HCT116 (cell line): ENCODE results near the gene DIAPH3. TPM values are rescaled to one million over a fixed set of nuclear protein-coding genes. Genes with fewer than 3 reads are reported as not detected.

Experiments
- ATAC-seq: fragments of 200-7000 bp; cut with Tn5 transposase; 2 replicates; pipeline ENCODE4 v1.9.1; 2020; ENCODE audit warnings: mild to moderate bottlenecking, moderate library complexity
- BruUV-seq: library from RNA; stranded (reverse); fragments of 400-500 nt; replicated peaks from 2 replicates; lab custom pipeline; 2021; lab: Mats Ljungman, UMichigan
- CTCF ChIA-PET: fragments of 300-600 bp; sonication (Branson Sonifier 250); formaldehyde crosslinking; loops from one replicate; lab custom pipeline; 2021; ENCODE audit warnings: antibody characterized with exemption; lab: Charles Lee
- POLR2A ChIA-PET: fragments of 300-600, 350-600 bp; sonication (Branson Sonifier 250); formaldehyde crosslinking; loops from one replicate; lab custom pipeline; 2021; ENCODE audit warnings: antibody characterized with exemption; lab: Charles Lee
- RAD21 ChIA-PET, 2 experiments: fragments of 300-600 bp; sonication (Branson Sonifier 250); formaldehyde crosslinking; loops; one replicate each; lab custom pipeline; 2023; ENCODE audit warnings: low total read pairs in 2 of 2; ENCODE audit not compliant: uncharacterized antibody in 2 of 2, unreplicated experiment in 2 of 2, low non-redundant PET in 1 of 2; lab: Charles Lee
- DNase-seq: peaks from one replicate; pipeline ENCODE4 v3.0.0-alpha.2; 2010; ENCODE audit warnings: low read depth, low spot score
- H2AFZ ChIP-seq: fragments of 200-600 bp; shearing (Covaris generic), sonication (generic); 2 replicates; pipeline ENCODE4 v1.6.1; 2017; ENCODE audit warnings: low read depth, mixed run types, mixed read lengths, antibody characterized with exemption, low read length; ENCODE audit not compliant: poor library complexity, severe bottlenecking
- H3K27ac ChIP-seq: 2 replicates; pipeline ENCODE4 v1.5.1; 2012; ENCODE audit warnings: low read depth, low read length
- H3K27me3 ChIP-seq: fragments of 200-600 bp; sonication (generic); 2 replicates; pipeline ENCODE4 v1.6.1; 2016; ENCODE audit warnings: mixed run types, low read length, mixed read lengths; ENCODE audit not compliant: insufficient read depth
- H3K36me3 ChIP-seq, 2 experiments: fragments of 200-500 bp in 1 of 2; fragments of 200-600 bp in 1 of 2; sonication (Bioruptor generic) in 1 of 2; sonication (generic) in 1 of 2; 2 replicates each; pipeline versions ENCODE4 v1.5.1 to v1.6.1; 2014 to 2016; ENCODE audit warnings: low read length in 2 of 2, inconsistent platforms in 1 of 2, mixed read lengths in 1 of 2, mixed run types in 1 of 2; ENCODE audit not compliant: insufficient read depth in 2 of 2, control insufficient read depth in 1 of 2
- H3K4me1 ChIP-seq, 2 experiments: fragments of 200-600 bp in 1 of 2; sonication (generic) in 1 of 2; 2 replicates each; pipeline versions ENCODE4 v1.5.1 to v1.6.1; 2012 to 2017; ENCODE audit warnings: low read length in 2 of 2, inconsistent platforms in 1 of 2, mild to moderate bottlenecking in 1 of 2, mixed read lengths in 1 of 2, mixed run types in 1 of 2, moderate library complexity in 1 of 2; ENCODE audit not compliant: insufficient read depth in 2 of 2, control insufficient read depth in 1 of 2
- H3K4me2 ChIP-seq: fragments of 200-600 bp; sonication (generic); 2 replicates; pipeline ENCODE4 v1.6.1; 2017; ENCODE audit warnings: mixed run types, low read length, mixed read lengths
- H3K4me3 ChIP-seq, 2 experiments: fragments of 200-600 bp in 1 of 2; sonication (generic) in 1 of 2; replicated peaks in 1 of 2; 2 replicates each; pipeline ENCODE4 v1.5.1; 2011 to 2016; ENCODE audit warnings: low read length in 2 of 2, control low read depth in 1 of 2, low read depth in 1 of 2, mild to moderate bottlenecking in 1 of 2, mixed read lengths in 1 of 2, mixed run types in 1 of 2
- H3K79me2 ChIP-seq: fragments of 200-600 bp; sonication (generic); 2 replicates; pipeline ENCODE4 v1.6.1; 2017; ENCODE audit warnings: mild to moderate bottlenecking, mixed run types, low read length, moderate library complexity, mixed read lengths; ENCODE audit not compliant: insufficient read depth
- H3K9ac ChIP-seq: fragments of 200-600 bp; sonication (generic); 2 replicates; pipeline ENCODE4 v1.6.1; 2016; ENCODE audit warnings: low read length, mixed read lengths
- H3K9me2 ChIP-seq: fragments of 200-600 bp; sonication (generic), shearing (Covaris generic); 2 replicates; pipeline ENCODE4 v1.6.1; 2017; ENCODE audit warnings: mixed run types, mild to moderate bottlenecking, moderate library complexity; ENCODE audit not compliant: insufficient read depth
- H3K9me3 ChIP-seq, 2 experiments: fragments of 200-500 bp in 1 of 2; fragments of 200-600 bp in 1 of 2; sonication (Bioruptor generic) in 1 of 2; sonication (generic) in 1 of 2; 2 replicates each; pipeline ENCODE4 v1.6.1; 2014 to 2017; ENCODE audit warnings: low read length in 2 of 2, mixed read lengths in 2 of 2, inconsistent platforms in 1 of 2, low read depth in 1 of 2, mild to moderate bottlenecking in 1 of 2, mixed run types in 1 of 2, moderate library complexity in 1 of 2; ENCODE audit not compliant: control insufficient read depth in 1 of 2, insufficient read depth in 1 of 2
- H4K20me1 ChIP-seq: fragments of 200-600 bp; sonication (generic), shearing (Covaris generic); 2 replicates; pipeline ENCODE4 v1.6.1; 2017; ENCODE audit warnings: mixed run types, mild to moderate bottlenecking, moderate library complexity; ENCODE audit not compliant: insufficient read depth
- CEBPB ChIP-seq: IDR thresholded peaks from 2 replicates; pipeline ENCODE4 v1.6.1; 2012; ENCODE audit warnings: low read depth
- CTCF ChIP-seq, 3 experiments: fragments of 200-600 bp in 1 of 3; sonication (generic) in 1 of 3; IDR thresholded peaks in 2 of 3; conservative IDR thresholded peaks in 1 of 3; 2 replicates each; pipeline ENCODE4 v1.5.1; 2012 to 2017; ENCODE audit warnings: low read depth in 2 of 3, low read length in 2 of 3, antibody characterized with exemption in 1 of 3, borderline replicate concordance in 1 of 3, control low read depth in 1 of 3, mild to moderate bottlenecking in 1 of 3, mixed read lengths in 1 of 3, mixed run types in 1 of 3, moderate library complexity in 1 of 3; ENCODE audit not compliant: insufficient read depth in 1 of 3
- EGR1 ChIP-seq: IDR thresholded peaks from 2 replicates; pipeline ENCODE4 v1.6.1; 2012; ENCODE audit warnings: low read depth
- ELF1 ChIP-seq: IDR thresholded peaks from 2 replicates; pipeline ENCODE4 v1.6.1; 2012; ENCODE audit warnings: low read depth, borderline replicate concordance
- JUND ChIP-seq: IDR thresholded peaks from 2 replicates; pipeline ENCODE4 v1.6.1; 2012
- MAX ChIP-seq: IDR thresholded peaks from 2 replicates; pipeline ENCODE4 v1.6.1; 2012
- POLR2A ChIP-seq: IDR thresholded peaks from 2 replicates; pipeline ENCODE4 v1.7.0; 2011; ENCODE audit warnings: borderline replicate concordance; ENCODE audit not compliant: insufficient read depth, insufficient read length; ENCODE audit errors: extremely low read depth
- RAD21 ChIP-seq: IDR thresholded peaks from 2 replicates; pipeline ENCODE4 v1.6.1; 2012; ENCODE audit warnings: low read depth, mild to moderate bottlenecking
- ZBTB33 ChIP-seq: IDR thresholded peaks from 2 replicates; pipeline ENCODE4 v1.6.1; 2011; ENCODE audit warnings: mild to moderate bottlenecking, low read length, moderate library complexity; ENCODE audit not compliant: insufficient replicate concordance; ENCODE audit errors: extremely low read depth
- ZFX ChIP-seq: fragments of 450-650 bp; IDR thresholded peaks from 2 replicates; pipeline ENCODE4 v1.6.1; 2017
- ZNF274 ChIP-seq: fragments of 200-500 bp; sonication (Bioruptor generic); IDR thresholded peaks from 2 replicates; pipeline ENCODE4 v1.6.1; 2014; ENCODE audit warnings: mild to moderate bottlenecking, low read depth, low read length, inconsistent platforms
- intact Hi-C: fragments of 100-400 bp; cut with micrococcal nuclease; formaldehyde crosslinking; loops from 2 replicates; pipeline ENCODE4 v1.10.0; 2022
- total RNA-seq: library from RNA; stranded (reverse); gene quantifications from one replicate; pipeline ENCODE4 v1.2.1, GENCODE V29; 2021; ENCODE audit not compliant: unreplicated experiment

The DIAPH3 gene
- total RNA-seq, 1 experiment from 2014 or later, result 22.8 TPM

GRCh38 chr13:59651479-59651878 is 512.2 kb downstream of the DIAPH3 start:
- Histone ChIP-seq H3K27me3 (peaks cover 24% of the 10 kb centered on the region), H3K27ac (no peak overlapping the region), H3K9ac (no peak overlapping the region), H4K20me1 (no peaks in the 10 kb centered on the region), H3K36me3 (no peaks in the 10 kb centered on the region), H3K9me2 (no peaks in the 10 kb centered on the region), H3K9me3 (no peaks in the 10 kb centered on the region), H3K4me3 (no peak overlapping the region), H2AFZ (no peak overlapping the region), H3K4me2 (no peak overlapping the region), H3K79me2 (no peaks in the 10 kb centered on the region), H3K4me1 (no peaks in the 10 kb centered on the region)
- DNase-seq (no peak), ATAC-seq (no peak)
- TF ChIP-seq POLR2A, result no peak
- TF ChIP-seq ZFX, result no peak
- no peak for TF ChIP-seq ZBTB33
- no peak for TF ChIP-seq ELF1
- TF ChIP-seq CEBPB, result no peak
- no peak for TF ChIP-seq RAD21
- TF ChIP-seq EGR1, result no peak
- ChIA-PET RAD21 (no interaction called here), CTCF (no interaction called here), POLR2A (no interaction called here)
- BruUV-seq, result no TSS peak
- intact Hi-C loops, result no loop called here

GRCh38 chr13:59643906-59644626 is 519.7 kb downstream of the DIAPH3 start:
- H2AFZ ChIP-seq, result no peak overlapping the region
- intact Hi-C loops, result no loop called here
- no peak overlapping the region for H3K27ac ChIP-seq
- no peak overlapping the region for H3K4me2 ChIP-seq
- ChIA-PET CTCF (no interaction called here), POLR2A (no interaction called here), RAD21 (no interaction called here)
- no peak overlapping the region for H3K9ac ChIP-seq
- 0 out of 4 replicates have a peak, but pooled peaks cover 0 to 4% of the 10 kb centered on the region in 2 experiments for H3K4me1 ChIP-seq
- no peaks in the 10 kb centered on the region for H3K9me3 ChIP-seq
- no peak overlapping the region for H3K4me3 ChIP-seq
- no TSS peak for BruUV-seq
- H3K27me3 ChIP-seq, result peaks cover 28% of the 10 kb centered on the region; the same call in 1 of the 2 replicates
- TF ChIP-seq MAX, result no peak
- TF ChIP-seq ZNF274, result no peak
- TF ChIP-seq CTCF (IDR thresholded peaks at IDR 0.05 in 2 of 3, conservative IDR thresholded peaks at IDR 0.05 in 1 of 3; ENCODE audit: borderline replicate concordance in 1 of 3, insufficient read depth in 1 of 3, low read depth in 2 of 3, low read length in 2 of 3), result no peak
- TF ChIP-seq JUND, result no peak
- H3K79me2 ChIP-seq, result no peaks in the 10 kb centered on the region
- H3K36me3 ChIP-seq, result no peaks in the 10 kb centered on the region
- no peaks in the 10 kb centered on the region for H3K9me2 ChIP-seq
- no peaks in the 10 kb centered on the region for H4K20me1 ChIP-seq
- DNase-seq (no peak), ATAC-seq (no peak)
